Vagina (tissue), 2 donors: ENCODE data around the gene THOC5.

Source experiments
- CTCF ChIP-seq, 3 experiments: fragments of 450-650 bp in 2 of 3; fragments of 200-600 bp in 1 of 3; sonication (generic) in 1 of 3; IDR thresholded peaks; one replicate each; pipeline ENCODE4 v1.5.1; 2017 to 2019; ENCODE audit warnings: antibody characterized with exemption in 3 of 3, mild to moderate bottlenecking in 2 of 3, moderate library complexity in 2 of 3
- POLR2A ChIP-seq, 2 donors: fragments of 450-650 bp; IDR thresholded peaks; one replicate each; pipeline ENCODE4 v1.6.1; 2017; ENCODE audit warnings: antibody characterized with exemption in 2 of 2, mild to moderate bottlenecking in 2 of 2, moderate library complexity in 2 of 2

GRCh38 chr22:29569011-29569678 is 15.6 kb upstream of the THOC5 start:
- no peak for TF ChIP-seq POLR2A (IDR thresholded peaks at IDR 0.05)
- no peak for TF ChIP-seq CTCF (IDR thresholded peaks at IDR 0.05)
